GM23338 (cell line): Measurements from ENCODE around the gene FBXO11.

Experiments
- CREB1 ChIP-seq: fragments of 250-450 bp; sonication (Bioruptor Pico); IDR thresholded peaks from 2 replicates; pipeline ENCODE4 v1.5.0; 2020; ENCODE audit warnings: low read depth, mild to moderate bottlenecking, moderate library complexity
- CTCF ChIP-seq, 2 experiments: fragments of 200-600 bp in 1 of 2; sonication (generic) in 1 of 2; conservative IDR thresholded peaks; 2 replicates each; pipeline versions ENCODE4 v1.5.1 to v1.6.1; 2016 to 2017; ENCODE audit warnings: antibody characterized with exemption in 2 of 2, low read depth in 2 of 2, mild to moderate bottlenecking in 2 of 2, moderate library complexity in 1 of 2
- EZH2 ChIP-seq: fragments of 200-600 bp; sonication (generic); IDR thresholded peaks from one replicate; pipeline ENCODE4 v1.8.0; 2017; ENCODE audit warnings: antibody characterized with exemption, mild to moderate bottlenecking, low read depth; ENCODE audit not compliant: unreplicated experiment
- EZH2phosphoT487 ChIP-seq: fragments of 200-600 bp; sonication (generic); IDR thresholded peaks from one replicate; pipeline ENCODE4 v1.8.1; 2018; ENCODE audit warnings: antibody characterized with exemption; ENCODE audit not compliant: unreplicated experiment
- JUNB ChIP-seq: IDR thresholded peaks from one replicate; pipeline ENCODE4 v1.6.1; 2016; ENCODE audit warnings: antibody characterized with exemption; ENCODE audit not compliant: unreplicated experiment
- POLR2AphosphoS5 ChIP-seq: IDR thresholded peaks from 2 replicates; pipeline ENCODE4 v1.6.1; 2016; ENCODE audit warnings: antibody characterized with exemption, low read depth
- REST ChIP-seq: IDR thresholded peaks from one replicate; pipeline ENCODE4 v1.6.1; 2018; ENCODE audit warnings: antibody characterized with exemption; ENCODE audit not compliant: unreplicated experiment
- ZNF114 ChIP-seq: fragments of 250-450 bp; sonication (Bioruptor Pico); IDR thresholded peaks from 2 replicates; pipeline ENCODE4 v1.5.0; 2020; ENCODE audit warnings: mild to moderate bottlenecking, moderate library complexity

DNA sequence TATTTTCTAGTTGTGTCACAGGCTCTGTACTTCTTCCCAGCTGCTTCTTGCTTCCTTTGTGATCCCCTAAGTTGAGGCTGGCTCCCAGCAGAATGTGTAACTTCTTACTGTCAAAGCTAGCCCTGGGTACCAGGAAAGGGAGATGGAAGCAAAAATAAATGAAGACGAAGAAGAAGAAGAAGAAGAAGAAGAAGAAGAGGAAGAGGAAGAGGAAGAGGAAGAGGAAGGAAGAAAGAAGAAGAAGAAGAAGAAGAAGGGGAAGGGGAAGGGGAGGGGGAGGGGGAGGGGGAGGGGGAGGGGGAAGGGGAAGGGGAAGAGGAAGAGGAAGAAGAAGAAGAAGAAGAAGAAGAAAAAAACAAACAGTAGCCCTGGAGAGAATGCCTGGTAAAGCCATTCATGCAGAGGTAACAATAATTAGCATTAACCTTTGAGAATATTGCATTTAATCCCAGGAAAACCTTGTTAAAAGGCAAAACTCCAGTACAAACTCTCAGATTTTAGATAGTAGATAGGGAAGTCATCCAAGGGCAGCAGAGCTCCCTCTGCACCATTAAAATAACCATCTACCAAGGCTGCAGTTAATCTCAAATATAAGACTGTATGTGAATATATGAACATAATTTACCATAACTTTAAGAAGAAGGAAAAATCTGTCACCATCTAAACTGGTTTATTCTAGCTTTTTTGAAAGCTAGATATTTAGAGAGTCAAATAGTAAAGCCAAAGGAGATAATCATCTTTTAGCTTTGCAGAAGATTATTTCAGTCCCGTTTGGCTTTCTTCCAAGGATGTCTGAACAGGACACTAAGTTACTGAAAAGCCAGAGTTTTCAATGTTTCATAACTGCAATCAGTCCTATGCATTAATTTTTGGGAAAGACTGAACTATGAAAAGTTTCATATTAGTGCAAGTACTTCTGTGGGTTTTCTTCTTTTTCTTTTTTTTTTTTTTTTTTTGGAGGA is 44.3 kb upstream of the FBXO11 start:
- TF ChIP-seq JUNB (no peak), EZH2 (no peak), EZH2phosphoT487 (no peak), POLR2AphosphoS5 (no peak), CTCF (conservative IDR thresholded peaks at IDR 0.05; ENCODE audit: low read depth in 2 of 2) (no peak), REST (no peak), CREB1 (CRISPR knock-in tag) (no peak), ZNF114 (no peak)
